Effector memory CD8-positive, alpha-beta T cell (primary cell): ENCODE measurements around the gene PCDH18.
"Not testable (repeated sequence)": the region's sequence is repeated elsewhere in the genome, so short reads cannot be mapped to it uniquely, and the experiment has no call there.

ENCODE experiments used
- ATAC-seq: fragments of 150-1000 bp; cut with Tn5 transposase; replicated peaks from 2 replicates; pipeline ENCODE4 v1.10.0; 2021; ENCODE audit warnings: mild to moderate bottlenecking, moderate library complexity
- DNase-seq, 3 experiments: peaks; one replicate each; pipeline ENCODE4 v3.0.0; 2021
- H3K27ac Mint-ChIP-seq, 2 donors: one replicate each; pipeline ENCODE4 v1.8.0; 2022; ENCODE audit warnings: mild to moderate bottlenecking in 2 of 2, mixed read lengths in 2 of 2, moderate library complexity in 2 of 2
- H3K27me3 Mint-ChIP-seq, 2 donors: one replicate each; pipeline ENCODE4 v1.8.0; 2022; ENCODE audit warnings: mixed read lengths in 2 of 2
- H3K36me3 Mint-ChIP-seq: one replicate; pipeline ENCODE4 v1.8.0; 2022; ENCODE audit warnings: mild to moderate bottlenecking, moderate library complexity, mixed read lengths; ENCODE audit not compliant: insufficient read depth
- H3K4me1 Mint-ChIP-seq, 2 donors: one replicate each; pipeline ENCODE4 v1.8.0; 2022; ENCODE audit warnings: low read depth in 2 of 2, mixed read lengths in 2 of 2
- H3K4me3 Mint-ChIP-seq, 2 donors: one replicate each; pipeline ENCODE4 v1.8.0; 2022; ENCODE audit warnings: mild to moderate bottlenecking in 2 of 2, mixed read lengths in 2 of 2, moderate library complexity in 2 of 2
- H3K9me3 Mint-ChIP-seq, 2 donors: one replicate each; pipeline ENCODE4 v1.8.0; 2022; ENCODE audit warnings: mixed read lengths in 2 of 2

PCDH18 gene

DNA sequence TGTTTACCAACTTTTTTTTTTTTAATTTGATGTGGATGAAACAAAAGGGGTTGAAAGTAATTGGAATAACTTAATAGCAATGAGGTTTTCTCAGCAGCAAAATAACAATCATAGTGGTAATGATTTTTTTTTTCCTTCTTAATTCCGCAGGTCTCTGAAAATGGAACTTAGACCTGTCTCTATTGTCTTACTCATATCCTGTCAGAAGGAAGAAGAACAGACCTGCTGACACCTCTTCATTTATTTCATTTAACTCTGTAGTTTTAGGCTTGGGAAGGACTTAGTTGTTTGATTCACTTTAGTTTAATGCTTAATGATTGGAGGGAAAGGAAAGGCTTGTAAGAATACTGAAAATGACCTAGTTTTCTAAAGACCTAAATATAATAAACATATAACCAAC lies 9.0 kb downstream of the PCDH18 start:
- DNase-seq (no peak), ATAC-seq (no peak)
- H3K27me3 Mint-ChIP-seq, result no peaks in the 10 kb centered on the region
- H3K9me3 Mint-ChIP-seq, result peaks cover 9 to 10% of the 10 kb centered on the region in 2 donors
- H3K27ac Mint-ChIP-seq, result no peak overlapping the region
- no peak overlapping the region for H3K4me3 Mint-ChIP-seq
- H3K4me1 Mint-ChIP-seq, result no peaks in the 10 kb centered on the region
- H3K36me3 Mint-ChIP-seq, result no peaks in the 10 kb centered on the region

DNA sequence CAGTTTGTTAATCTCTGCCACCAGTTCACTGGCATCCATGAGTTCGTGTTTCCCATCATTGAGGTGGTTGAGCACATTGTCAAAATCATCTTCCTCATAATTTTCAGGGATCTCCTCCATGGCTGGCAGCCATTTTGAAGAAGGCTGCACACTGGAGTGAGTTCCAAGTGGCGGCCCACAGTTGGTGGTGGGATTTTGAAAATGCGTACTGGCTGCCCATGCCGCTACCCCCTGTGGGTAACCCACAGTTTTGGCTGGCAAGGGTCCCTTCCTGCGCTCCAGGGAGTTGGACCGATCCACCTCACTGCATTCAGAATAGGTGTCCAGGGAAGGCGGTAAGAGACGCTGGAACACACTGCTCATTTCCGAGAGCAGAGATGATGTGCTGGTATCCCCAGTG lies 11.2 kb downstream of the PCDH18 start:
- DNase-seq (no peak), ATAC-seq (no peak)
- Mint-ChIP-seq H3K27me3 (no peaks in the 10 kb centered on the region), H3K27ac (no peak overlapping the region), H3K36me3 (no peaks in the 10 kb centered on the region), H3K4me3 (no peak overlapping the region), H3K9me3 (peaks cover 9 to 10% of the 10 kb centered on the region in 2 donors), H3K4me1 (no peaks in the 10 kb centered on the region)

DNA sequence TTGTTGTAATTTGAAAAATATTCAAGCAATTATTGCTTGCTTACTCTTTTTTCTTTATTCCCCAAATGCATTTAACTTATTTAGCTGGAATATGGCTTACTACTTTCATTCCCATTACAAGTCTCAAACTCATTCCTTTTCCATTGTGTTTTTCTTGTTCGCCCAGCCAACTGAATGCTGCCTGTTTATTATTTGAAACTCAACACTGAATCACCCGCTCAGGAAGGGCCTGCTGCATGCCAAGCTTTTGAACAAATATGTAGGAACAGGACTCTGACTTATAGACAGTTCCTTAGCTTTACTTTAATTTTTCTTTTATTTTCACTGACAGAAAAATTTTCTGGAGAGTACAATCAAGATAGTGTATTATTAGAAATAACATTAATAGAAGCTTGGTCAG lies 12.9 kb downstream of the PCDH18 start:
- Mint-ChIP-seq H3K9me3 (peaks cover 5 to 6% of the 10 kb centered on the region in 2 donors), H3K27ac (no peak overlapping the region), H3K4me3 (no peak overlapping the region), H3K27me3 (no peaks in the 10 kb centered on the region), H3K4me1 (no peaks in the 10 kb centered on the region), H3K36me3 (no peaks in the 10 kb centered on the region)
- DNase-seq (no peak), ATAC-seq (no peak)

DNA sequence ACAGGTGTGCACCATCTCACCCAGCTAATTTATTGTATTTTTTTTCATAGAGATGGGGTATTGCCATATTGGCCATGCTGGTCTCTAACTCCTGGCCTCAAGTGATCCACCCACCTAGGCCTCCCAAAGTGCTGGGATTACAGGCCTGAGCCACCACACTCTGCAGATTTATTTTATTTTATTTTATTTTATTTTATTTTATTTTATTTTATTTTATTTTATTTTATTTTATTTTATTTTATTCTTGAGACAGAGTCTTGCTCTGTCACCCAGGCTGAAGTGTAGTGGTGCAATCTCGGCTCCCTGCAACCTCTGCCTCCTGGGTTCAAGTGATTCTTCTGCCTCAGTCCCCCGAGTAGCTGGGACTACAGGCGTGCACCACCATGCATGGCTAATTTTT lies 15.0 kb downstream of the PCDH18 start:
- not testable (repeated sequence) for DNase-seq, H3K9me3 Mint-ChIP-seq, ATAC-seq, H3K4me1 Mint-ChIP-seq, H3K4me3 Mint-ChIP-seq, H3K27me3 Mint-ChIP-seq, H3K27ac Mint-ChIP-seq, H3K36me3 Mint-ChIP-seq

DNA sequence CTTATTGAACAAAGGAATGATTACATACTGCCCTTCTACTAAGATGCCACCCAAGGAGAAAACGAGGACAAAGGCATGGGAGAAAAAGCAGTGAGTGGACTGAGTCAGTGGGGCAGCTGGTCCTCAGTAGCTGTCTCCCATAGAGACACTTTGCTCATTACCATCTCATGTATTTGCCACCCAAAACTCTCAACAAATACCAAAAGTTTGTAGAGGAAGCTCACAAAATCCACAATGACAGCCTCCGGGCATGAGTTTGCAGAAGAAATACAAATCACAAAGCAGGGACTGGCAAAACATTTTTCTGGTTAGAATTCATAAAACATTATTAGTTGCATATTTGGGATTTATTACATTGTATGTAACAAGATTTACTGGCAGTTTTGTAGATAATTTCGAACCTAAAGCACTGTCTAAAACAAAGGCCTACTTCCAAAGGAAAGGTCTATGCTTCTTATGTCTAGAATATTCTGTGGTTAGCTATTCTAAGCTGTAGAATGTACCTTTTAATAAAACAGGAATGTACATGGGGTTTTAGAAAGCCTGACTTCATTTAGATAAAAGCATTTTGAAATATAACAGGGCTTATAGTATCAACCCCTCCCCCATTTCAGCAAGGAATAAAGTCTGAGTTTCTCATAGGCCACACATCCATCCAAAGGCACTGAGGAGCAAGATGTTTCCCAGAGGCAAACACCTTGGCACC lies 17.7 kb downstream of the PCDH18 start:
- no peak overlapping the region for H3K27ac Mint-ChIP-seq
- H3K4me1 Mint-ChIP-seq, result no peaks in the 10 kb centered on the region
- no peaks in the 10 kb centered on the region for H3K27me3 Mint-ChIP-seq
- DNase-seq, result no peak
- ATAC-seq, result no peak
- H3K9me3 Mint-ChIP-seq, result peaks cover 9 to 13% of the 10 kb centered on the region in 2 donors
- H3K4me3 Mint-ChIP-seq, result no peak overlapping the region
- H3K36me3 Mint-ChIP-seq, result no peaks in the 10 kb centered on the region

DNA sequence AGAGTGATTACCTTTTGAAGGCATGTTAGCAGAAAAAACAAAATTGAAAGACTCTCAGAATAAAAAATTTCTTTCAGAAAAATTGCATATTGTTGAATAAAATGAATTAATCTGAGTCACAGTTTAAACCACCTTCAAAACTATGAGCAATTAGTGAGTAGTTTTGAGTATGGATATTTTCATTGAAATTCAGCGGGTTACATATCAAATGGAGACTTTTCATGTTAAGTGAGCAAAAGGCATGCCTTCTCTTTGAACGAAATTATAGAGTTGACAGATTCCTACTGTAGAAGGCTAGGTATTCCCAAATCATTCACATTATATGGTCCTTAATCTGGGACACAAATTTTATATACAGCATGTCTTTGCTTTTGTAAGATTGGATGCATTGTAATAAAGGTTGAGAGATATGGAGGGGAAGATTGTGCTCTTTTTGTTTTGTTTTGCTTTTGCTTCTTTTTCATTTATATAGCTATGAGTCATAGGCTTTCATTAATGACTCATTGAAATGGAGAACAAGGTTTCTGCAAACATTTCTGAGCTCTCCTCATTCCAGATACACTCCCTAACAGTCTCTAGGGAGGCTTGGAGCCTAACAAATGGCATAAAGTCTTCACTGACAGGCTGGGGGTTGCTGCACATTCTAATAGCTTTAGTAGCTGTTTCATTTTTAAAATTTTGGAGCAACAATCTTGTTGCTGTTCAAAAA lies 21.6 kb downstream of the PCDH18 start:
- peaks cover 6 to 13% of the 10 kb centered on the region in 2 donors for H3K9me3 Mint-ChIP-seq
- no peak for DNase-seq
- H3K4me3 Mint-ChIP-seq, result no peak overlapping the region
- no peaks in the 10 kb centered on the region for H3K27me3 Mint-ChIP-seq
- H3K27ac Mint-ChIP-seq, result no peak overlapping the region
- no peaks in the 10 kb centered on the region for H3K4me1 Mint-ChIP-seq
- H3K36me3 Mint-ChIP-seq, result no peaks in the 10 kb centered on the region
- ATAC-seq, result no peak

DNA sequence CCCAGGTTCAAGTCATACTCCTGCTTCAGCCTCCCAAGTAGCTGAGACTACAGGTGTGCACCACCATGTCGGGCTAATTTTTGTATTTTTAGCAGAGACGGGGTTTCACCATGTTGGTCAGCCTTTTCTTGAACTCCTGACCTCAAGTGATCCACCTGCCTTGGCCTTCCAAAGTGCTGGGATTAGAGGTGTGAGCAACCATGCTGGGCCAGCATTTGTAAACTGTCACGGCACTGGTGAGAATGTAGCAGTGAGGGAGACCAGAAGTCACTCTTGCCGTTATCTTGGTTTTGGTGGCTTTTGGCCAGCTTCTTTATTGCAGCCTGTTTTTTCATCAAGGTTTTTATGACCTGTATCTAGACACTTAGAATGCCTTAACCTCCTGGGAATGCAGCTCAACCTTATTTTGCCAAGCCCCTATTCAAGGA lies 22.4 kb downstream of the PCDH18 start:
- H3K36me3 Mint-ChIP-seq, result no peaks in the 10 kb centered on the region
- DNase-seq, result no peak
- ATAC-seq, result no peak
- no peaks in the 10 kb centered on the region for H3K4me1 Mint-ChIP-seq
- H3K4me3 Mint-ChIP-seq, result no peak overlapping the region
- H3K27me3 Mint-ChIP-seq, result no peaks in the 10 kb centered on the region
- peaks cover 9 to 13% of the 10 kb centered on the region in 2 donors for H3K9me3 Mint-ChIP-seq
- no peak overlapping the region for H3K27ac Mint-ChIP-seq

DNA sequence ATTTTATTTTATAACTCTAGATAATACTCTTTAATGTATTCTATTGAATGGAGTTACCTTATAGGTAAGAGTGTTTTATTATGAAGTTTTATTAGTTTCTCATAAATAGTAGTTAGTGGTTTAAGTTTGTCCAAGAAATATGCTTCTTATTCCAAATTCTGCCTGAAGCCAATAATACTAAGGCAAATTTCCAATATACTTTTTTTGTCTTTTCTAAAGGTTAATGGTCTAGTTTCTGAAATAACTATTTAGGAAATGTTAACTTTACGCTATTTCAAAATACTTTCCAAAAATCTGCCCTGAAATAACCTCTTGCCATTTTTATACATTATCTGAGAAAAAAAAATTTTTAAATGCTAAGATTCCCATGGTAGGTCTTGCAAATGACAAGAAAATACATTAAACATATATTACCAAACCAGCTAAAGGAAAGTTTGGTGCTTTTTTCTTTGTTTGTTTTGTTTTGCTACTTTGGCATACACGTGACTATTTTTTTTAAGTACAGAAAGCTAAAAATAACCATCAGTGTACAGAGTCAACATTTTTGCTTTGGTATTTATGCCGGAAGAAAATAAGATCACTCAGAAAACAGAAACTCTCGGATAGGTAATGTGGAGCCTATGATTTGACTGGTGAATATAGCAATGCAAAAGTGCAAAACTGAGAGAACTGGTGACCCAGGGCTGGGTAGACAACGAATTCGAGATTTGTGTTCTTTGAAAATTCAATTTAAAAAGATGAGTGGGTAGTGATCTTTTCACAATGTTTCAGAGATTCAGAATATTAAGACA lies 29.8 kb downstream of the PCDH18 start:
- Mint-ChIP-seq H3K9me3 (peaks cover 0 to 5% of the 10 kb centered on the region in 2 donors), H3K36me3 (no peaks in the 10 kb centered on the region), H3K27me3 (no peaks in the 10 kb centered on the region), H3K4me3 (no peak overlapping the region), H3K27ac (no peak overlapping the region), H3K4me1 (no peaks in the 10 kb centered on the region)
- ATAC-seq (no peak), DNase-seq (no peak)

DNA sequence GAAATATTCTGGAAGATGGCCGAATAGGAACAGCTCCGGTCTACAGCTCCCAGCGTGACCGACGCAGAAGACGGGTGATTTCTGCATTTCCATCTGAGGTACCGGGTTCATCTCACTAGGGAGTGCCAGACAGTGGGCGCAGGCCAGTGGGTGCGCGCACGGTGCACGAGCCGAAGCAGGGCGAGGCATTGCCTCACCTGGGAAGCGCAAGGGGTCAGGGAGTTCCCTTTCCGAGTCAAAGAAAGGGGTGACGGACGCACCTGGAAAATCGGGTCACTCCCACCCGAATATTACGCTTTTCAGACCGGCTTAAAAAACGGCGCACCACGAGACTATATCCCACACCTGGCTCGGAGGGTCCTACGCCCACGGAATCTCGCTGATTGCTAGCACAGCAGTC lies 36.0 kb downstream of the PCDH18 start:
- H3K9me3 Mint-ChIP-seq, H3K4me3 Mint-ChIP-seq, H3K4me1 Mint-ChIP-seq, ATAC-seq, H3K27me3 Mint-ChIP-seq, DNase-seq, H3K27ac Mint-ChIP-seq, H3K36me3 Mint-ChIP-seq: not testable (repeated sequence)

DNA sequence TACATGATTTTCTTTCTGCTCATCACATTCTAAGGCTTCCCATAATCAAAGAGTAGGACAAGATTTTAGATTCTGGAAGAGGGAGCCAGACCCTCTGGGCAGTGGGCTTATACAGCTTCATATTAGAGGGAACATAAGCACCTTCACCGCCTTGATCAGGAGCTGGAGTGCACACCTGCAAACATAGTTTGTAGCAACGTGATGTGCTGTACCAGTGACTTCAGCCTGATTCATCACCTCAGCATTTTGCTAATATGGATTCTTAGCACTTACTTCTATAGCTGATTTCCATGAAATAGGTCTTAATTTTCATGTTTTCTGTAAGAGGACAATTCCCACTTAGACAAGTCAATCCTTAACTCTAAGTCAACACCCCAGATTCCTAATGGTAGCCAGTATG lies 36.7 kb downstream of the PCDH18 start:
- H3K4me3 Mint-ChIP-seq, result no peak overlapping the region
- H3K36me3 Mint-ChIP-seq, result no peaks in the 10 kb centered on the region
- no peaks in the 10 kb centered on the region for H3K4me1 Mint-ChIP-seq
- no peak for ATAC-seq
- DNase-seq, result no peak
- no peak overlapping the region for H3K27ac Mint-ChIP-seq
- no peaks in the 10 kb centered on the region for H3K27me3 Mint-ChIP-seq
- H3K9me3 Mint-ChIP-seq, result peaks cover 3 to 4% of the 10 kb centered on the region in 2 donors

DNA sequence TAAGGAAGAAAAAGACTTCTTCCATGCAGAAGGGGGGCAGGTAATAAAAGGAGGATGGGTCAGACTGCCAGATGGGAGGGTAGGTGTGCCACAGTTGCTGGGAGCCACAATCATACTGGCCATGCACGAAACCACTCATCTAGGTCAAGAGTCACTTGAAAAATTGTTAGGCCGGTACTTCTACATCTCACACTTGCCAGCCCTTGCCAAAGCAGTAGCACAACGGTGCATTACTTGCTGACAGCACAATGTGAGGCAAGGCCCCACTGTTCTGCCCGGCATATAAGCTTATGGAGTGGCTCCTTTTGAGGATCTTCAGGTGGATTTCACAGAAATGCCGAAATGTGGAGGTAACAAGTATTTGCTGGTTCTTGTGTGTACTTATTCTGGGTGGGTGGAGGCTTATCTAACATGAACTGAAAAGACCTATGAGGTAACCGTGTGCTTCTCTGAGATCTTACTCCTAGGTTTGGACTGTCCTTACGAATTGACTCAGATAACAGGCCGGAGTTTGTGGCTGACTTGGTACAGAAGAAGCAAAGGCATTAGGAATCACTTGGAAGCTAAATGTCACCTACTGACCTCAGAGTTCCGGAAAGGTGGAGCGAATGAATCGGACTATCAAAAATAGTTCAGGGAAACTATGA lies 48.9 kb downstream of the PCDH18 start:
- not testable (repeated sequence) for H3K36me3 Mint-ChIP-seq, H3K4me3 Mint-ChIP-seq, H3K4me1 Mint-ChIP-seq, H3K27ac Mint-ChIP-seq, DNase-seq, ATAC-seq, H3K27me3 Mint-ChIP-seq
- peaks cover 21 to 24% of the 10 kb centered on the region in 2 donors for H3K9me3 Mint-ChIP-seq

DNA sequence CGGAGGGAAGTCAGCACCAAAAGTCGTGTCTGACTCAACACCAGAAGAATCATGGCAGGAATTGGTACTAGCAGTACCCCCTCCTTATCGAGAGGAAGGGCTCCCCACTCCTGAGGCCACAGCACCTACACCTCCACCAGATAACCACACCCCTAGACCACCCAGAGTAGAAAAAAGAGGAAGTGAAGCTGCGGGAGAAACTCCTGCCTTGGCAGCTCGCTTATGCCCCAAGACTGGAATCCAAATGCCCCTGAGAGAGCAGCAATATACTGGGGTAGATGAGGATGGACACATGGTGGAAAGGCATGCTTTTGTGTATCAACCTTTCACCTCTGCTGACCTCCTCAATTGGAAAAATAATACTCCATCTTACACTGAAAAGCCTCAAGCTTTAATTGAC lies 52.6 kb downstream of the PCDH18 start:
- peaks cover 21 to 23% of the 10 kb centered on the region in 2 donors for H3K9me3 Mint-ChIP-seq

DNA sequence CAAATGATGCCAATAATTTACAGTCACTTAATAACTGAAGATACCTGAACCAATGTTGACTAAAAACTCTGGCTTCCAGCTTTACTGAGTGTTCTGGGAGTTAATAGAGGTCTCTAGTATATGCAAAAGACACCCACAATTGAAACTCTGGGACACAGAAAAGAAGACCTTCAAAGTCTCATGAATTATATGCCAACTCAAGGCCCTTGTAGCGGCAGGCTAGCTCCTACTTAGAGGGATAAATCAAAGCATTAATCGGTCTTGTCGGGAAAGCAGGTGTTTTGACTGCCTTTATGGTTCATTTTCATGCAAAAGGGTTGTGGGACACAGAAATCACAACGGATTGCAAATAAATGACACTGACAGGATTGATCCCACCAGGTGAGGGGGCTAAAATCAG lies 55.9 kb downstream of the PCDH18 start:
- ATAC-seq, result no peak
- peaks cover 2% of the 10 kb centered on the region for H3K36me3 Mint-ChIP-seq
- no peak for DNase-seq
- no peaks in the 10 kb centered on the region for H3K27me3 Mint-ChIP-seq
- peaks cover 17 to 21% of the 10 kb centered on the region in 2 donors for H3K9me3 Mint-ChIP-seq
- no peak overlapping the region for H3K27ac Mint-ChIP-seq
- H3K4me1 Mint-ChIP-seq, result no peaks in the 10 kb centered on the region
- no peak overlapping the region for H3K4me3 Mint-ChIP-seq

More for the DNA sequence above, 52.6 kb downstream of the PCDH18 start:
- ATAC-seq, H3K27me3 Mint-ChIP-seq, H3K4me1 Mint-ChIP-seq, H3K4me3 Mint-ChIP-seq, DNase-seq, H3K27ac Mint-ChIP-seq, H3K36me3 Mint-ChIP-seq: not testable (repeated sequence)
